Urinary bladder (tissue), 4 donors: Measurements from ENCODE around the gene PTGR3. TPM values are rescaled to one million over a fixed set of nuclear protein-coding genes. Genes with fewer than 3 reads are reported as not detected.

ENCODE experiments used
- DNase-seq: peaks from one replicate; pipeline ENCODE4 v3.0.0-alpha.2; 2015; ENCODE audit errors: extremely low spot score
- H3K27ac ChIP-seq: one replicate; pipeline ENCODE4 v1.5.1; 2013; ENCODE audit warnings: low read depth, mild to moderate bottlenecking, moderate library complexity
- H3K36me3 ChIP-seq: one replicate; pipeline ENCODE4 v1.6.1; 2013; ENCODE audit warnings: mild to moderate bottlenecking, moderate library complexity; ENCODE audit not compliant: insufficient read depth
- H3K4me1 ChIP-seq: one replicate; pipeline ENCODE4 v1.6.1; 2013; ENCODE audit warnings: mild to moderate bottlenecking, moderate library complexity; ENCODE audit not compliant: insufficient read depth
- H3K4me3 ChIP-seq: one replicate; pipeline ENCODE4 v1.5.1; 2013; ENCODE audit warnings: low read depth, low read length
- WGBS: extraction: QIAGEN DNeasy Blood & Tissue Kit; methylation state at CpG from one replicate; pipeline ENCODE4 v1.1.7; 2013; 5-methylcytosine and 5-hydroxymethylcytosine counted together
- polyA plus RNA-seq: library from polyadenylated mRNA; stranded (reverse); fragments of 200-250 nt; gene quantifications from one replicate; pipeline ENCODE4 v1.2.3, GENCODE V29; 2013
- total RNA-seq: library from RNA; depleted of rRNA; stranded (reverse); fragments of >200 nt; gene quantifications from one replicate; pipeline ENCODE4 v1.2.3, GENCODE V29; 2014
- donor health status: healthy with polysubstance abuse.
- donor health status: healthy.

The PTGR3 gene
- total and polyA plus RNA-seq, 2 donors: 20.8 to 23.9 TPM

DNA sequence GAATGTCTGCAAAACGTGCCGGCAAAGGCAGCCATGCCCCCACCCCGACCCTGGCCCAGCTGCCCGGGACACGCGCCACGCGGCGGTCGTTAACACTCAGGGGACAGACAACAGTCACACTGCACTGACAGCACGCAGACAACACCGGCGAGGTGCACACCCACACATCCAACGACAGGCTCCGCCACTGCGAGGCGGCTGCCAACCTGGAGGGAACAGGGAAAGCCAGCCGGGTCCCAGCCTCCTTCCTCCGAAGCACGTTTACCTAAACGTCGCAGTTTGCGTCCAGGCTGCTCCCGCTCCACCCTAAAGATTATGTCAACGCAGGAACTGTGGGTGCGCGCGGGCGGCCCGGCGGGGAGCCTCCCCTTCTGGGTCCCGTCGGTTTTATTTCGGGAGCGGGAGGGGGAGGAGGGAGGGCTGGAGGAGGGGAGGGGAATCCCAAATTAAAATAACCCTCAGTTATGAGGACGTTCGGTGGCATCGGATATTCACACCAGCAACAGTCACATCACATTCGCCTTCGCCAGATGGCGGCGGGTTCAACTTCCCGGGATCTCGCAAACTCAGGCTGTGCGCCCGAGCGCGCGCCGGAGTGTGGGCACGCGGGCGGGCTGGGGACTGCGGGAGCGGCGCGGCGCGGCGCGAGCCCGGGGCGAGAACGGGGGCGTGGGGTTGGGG is 644 bp downstream of the PTGR3 start:
- under 1% methylated on average over 65 of the region's 65 CpGs for WGBS
- H3K4me1 ChIP-seq: no peaks in the 10 kb centered on the region
- H3K36me3 ChIP-seq: peaks cover 2% of the 10 kb centered on the region
- H3K27ac ChIP-seq: peak overlapping the region; percentile 99
- DNase-seq: no peak
- H3K4me3 ChIP-seq: peak overlapping the region; percentile 100

DNA sequence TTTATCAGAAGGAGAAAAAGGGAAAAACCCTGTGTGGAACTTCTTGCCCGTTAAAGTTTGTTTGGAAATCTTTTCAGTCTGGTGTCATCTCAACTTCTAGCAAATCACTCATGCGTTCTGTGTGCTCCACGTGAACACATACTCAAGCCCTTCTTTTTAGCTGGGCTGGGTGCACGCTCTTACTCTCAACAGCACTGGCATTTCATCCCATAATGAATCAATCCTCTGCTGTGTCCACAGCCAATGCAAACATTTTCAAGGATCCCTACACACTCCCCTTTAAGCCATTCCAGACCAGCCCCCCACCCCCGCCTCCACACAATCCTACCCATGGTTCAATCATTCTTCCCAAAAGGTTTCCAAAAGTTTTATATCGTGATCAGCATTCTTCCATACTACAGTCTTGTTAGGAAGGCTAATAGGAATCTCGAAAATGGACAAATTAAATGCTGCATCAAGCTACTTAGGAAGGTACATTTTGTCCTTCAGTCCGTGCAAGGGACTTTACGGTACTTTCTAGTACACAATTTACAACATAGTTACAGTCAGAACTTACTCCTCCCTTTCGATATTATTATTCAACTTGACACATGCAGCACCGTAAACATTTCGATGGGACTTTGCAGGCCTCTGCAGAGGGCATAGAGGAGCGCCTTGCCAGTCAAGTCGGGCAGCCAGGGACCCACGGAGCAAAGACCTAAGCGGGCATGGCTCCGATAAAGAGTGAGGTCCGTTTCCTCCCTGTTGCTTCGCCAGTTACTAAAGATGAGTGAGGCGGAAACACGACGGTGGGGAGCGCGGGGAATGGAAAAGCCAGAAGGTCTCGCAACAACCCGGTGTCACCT is 1.4 kb downstream of the PTGR3 start:
- Histone ChIP-seq H3K36me3 (peaks cover 2% of the 10 kb centered on the region), H3K27ac (peak overlapping the region; percentile 99), H3K4me1 (no peaks in the 10 kb centered on the region), H3K4me3 (peak overlapping the region; percentile 100)
- DNase-seq: no peak
- 5% methylated on average over 26 of the region's 26 CpGs for WGBS

DNA sequence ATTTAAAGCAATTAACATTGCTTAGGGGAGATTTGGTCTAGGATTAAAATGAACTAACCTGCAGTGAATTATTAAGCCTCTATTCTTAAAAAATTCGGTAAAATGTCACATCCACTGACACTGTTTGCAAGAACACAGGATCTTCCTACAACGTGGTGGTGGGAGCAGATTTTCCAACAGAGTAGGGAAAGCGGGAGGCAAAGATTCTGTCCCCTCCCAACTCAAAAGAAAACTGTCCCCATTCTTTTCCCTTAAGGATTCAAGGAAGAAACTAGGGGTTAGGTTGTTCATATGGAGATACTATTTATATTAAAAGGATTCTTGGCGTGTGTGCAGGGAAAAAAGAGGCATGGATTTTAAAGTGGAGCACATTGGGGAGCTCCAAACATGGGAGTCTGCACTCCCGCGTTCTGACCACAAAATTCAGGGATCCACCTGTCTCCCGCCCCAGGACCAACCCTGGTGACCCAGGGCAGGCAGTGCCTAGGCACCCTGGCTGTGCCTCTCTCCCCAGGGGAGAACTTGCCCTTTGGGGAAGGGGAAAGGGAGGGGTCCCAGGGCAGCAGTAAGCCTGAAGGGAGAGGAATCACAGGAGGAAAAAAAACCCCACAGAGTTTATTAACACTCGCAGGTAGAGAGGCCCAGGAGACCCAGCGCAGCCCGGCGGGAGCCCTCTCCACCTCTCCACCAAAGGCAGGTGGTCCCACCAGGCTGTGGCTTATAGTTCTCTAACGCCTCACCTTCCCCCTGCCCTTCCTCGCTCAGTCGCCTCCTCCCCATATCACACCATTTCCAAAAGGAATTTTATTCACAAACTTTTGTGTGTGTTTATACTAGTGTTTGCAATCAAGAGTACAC is 2.3 kb downstream of the PTGR3 start:
- DNase-seq: no peak
- Histone ChIP-seq H3K27ac (peak overlapping the region; percentile 65), H3K4me3 (peak overlapping the region; percentile 100), H3K36me3 (peaks cover 2% of the 10 kb centered on the region), H3K4me1 (no peaks in the 10 kb centered on the region)
- WGBS: 42% methylated on average over 14 of the region's 14 CpGs

DNA sequence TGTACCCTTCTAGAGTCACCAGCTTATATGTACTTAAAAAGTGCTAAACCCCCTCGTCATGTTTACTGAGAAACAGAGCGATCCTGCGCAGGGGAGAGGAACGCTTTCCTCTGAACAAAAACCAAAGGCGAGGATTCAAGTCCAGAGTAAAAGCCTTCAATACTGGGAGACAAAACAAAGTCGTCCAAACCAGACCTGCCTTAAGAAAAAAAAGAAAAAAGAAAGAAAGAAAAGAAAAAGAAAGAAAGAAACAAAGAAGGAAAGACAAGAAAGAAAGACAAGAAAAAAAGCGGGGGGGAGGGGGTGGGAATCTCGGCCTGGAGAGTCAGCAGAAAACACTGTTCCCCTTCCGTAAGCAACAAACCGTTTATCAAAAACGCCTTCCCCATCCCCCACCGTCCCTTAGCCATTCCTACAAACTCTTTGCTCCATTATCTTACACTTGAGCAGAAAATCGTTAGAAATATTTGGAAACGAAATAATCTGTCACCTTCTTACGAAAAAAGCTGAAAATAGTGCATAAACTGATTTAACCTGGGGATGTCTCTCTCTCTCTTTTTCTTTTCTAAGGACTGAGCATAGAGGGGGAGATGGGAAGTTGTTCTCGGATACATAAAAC is 3.3 kb downstream of the PTGR3 start:
- H3K27ac ChIP-seq: peak overlapping the region; percentile 88
- no peaks in the 10 kb centered on the region for H3K4me1 ChIP-seq
- DNase-seq: no peak
- WGBS: 43% methylated on average over 16 of the region's 16 CpGs
- H3K4me3 ChIP-seq: peak overlapping the region; percentile 63
- peaks cover 2% of the 10 kb centered on the region for H3K36me3 ChIP-seq

DNA sequence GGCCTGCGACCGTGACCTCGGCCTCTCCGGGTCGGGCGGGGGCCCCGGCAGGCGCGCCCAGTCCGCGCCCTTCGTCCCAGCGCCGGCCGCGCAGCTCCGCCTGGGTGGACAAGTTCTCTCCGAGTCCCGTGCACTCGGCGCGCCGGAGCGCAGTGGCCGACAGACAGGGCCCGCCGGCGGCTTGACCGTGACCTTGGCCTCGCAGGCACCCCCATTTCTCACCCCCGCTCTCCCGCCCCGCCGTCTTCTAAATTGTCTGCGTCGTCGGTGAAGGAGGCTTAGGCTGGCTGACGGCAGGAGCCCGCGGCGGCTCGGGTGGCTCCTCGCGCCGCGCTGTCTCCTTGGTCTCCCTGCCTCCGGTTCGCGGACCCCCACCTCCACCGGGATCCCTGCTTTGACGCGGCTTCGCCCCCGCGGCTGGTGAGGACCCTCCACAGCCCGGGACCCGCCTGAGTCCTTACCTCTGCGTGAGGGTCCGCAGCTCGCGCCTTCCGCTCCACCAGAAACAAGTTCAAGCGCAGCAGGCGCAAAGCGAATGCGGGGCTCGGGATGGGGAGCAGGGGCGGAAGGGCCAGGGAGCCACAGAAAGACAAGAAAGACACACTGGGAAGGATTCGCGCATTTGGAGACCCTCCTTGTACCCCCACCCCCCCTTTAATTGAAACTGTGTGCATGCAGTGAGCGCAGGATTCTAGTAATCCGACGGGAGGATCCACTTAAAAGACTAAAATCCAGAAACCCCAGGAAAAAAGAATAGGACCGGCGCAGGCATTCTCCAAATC is 4.0 kb downstream of the PTGR3 start:
- Histone ChIP-seq H3K27ac (peak overlapping the region; percentile 88), H3K4me3 (peak overlapping the region; percentile 63), H3K36me3 (peaks cover 2% of the 10 kb centered on the region), H3K4me1 (no peaks in the 10 kb centered on the region)
- DNase-seq: no peak
- WGBS: 14% methylated on average over 75 of the region's 75 CpGs

DNA sequence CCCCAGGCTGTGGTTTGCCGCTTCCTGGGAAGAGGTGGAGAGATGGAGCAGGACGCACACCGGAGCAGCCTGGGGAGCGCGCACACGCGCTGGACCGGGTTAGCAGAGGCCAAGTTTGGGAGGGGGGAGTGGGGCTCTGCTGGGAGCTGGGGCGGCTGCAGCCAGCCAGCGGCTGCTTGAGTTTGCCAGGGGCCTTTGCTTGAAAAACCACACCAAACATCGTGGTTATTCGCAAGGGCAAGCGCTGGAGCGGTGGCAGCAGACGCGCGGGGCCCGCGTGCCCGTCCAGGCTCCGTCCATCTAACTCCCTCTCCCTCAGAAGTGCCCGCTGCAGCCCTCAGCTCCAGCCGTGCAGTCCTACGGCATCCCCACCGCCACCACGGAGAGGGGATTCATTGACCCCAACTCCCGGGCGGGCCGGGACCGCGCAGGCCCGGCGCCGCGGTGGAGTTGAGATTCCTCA is 4.6 kb downstream of the PTGR3 start:
- H3K27ac ChIP-seq: peak overlapping the region; percentile 88
- no peak for DNase-seq
- H3K4me3 ChIP-seq: peak overlapping the region; percentile 63
- WGBS: 14% methylated on average over 35 of the region's 35 CpGs
- no peaks in the 10 kb centered on the region for H3K4me1 ChIP-seq
- H3K36me3 ChIP-seq: peaks cover 2% of the 10 kb centered on the region

DNA sequence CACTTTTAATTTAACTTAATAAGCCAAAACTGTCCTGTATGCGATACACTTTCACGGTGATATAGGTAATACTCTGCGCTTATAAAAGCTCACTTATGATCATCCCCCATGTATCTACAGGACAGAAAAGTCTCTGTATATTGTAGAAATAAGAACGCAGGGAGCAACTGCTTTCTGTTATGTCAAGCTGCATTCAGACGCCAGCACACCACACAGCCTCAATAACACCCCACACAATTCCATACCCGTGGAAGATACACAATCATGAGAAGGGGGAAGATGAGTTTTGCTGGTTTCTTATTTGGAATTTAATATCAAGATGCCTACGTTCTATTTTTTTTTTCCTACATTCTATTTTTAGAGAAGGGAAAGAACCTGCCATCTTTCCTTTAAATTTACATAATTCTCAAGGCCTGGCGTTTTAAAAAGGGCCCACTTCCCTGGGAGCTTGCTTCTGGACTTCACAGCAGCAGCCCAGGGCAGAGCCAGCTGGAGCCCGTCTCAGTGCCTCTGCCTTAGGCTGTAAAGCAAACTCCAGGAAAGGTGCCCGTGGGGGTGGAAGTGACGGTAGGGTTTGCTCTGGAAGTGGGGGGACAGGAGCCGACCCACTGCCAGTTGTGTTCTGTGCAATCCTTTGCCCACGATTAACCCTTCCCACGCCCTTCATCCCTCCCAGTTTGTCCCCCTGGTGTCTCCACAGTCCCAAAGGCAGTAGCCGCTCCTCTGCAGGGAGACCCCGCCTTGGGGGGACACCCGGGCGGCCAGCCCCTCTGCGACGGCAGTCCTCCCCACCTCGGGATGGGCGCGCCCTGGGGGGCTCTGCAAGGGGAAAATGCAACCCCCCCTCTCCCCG is 5.3 kb downstream of the PTGR3 start:
- Histone ChIP-seq H3K27ac (peak overlapping the region; percentile 88), H3K4me1 (no peaks in the 10 kb centered on the region), H3K36me3 (peaks cover 2% of the 10 kb centered on the region), H3K4me3 (peak overlapping the region; percentile 63)
- no peak for DNase-seq
- 31% methylated on average over 24 of the region's 24 CpGs for WGBS

DNA sequence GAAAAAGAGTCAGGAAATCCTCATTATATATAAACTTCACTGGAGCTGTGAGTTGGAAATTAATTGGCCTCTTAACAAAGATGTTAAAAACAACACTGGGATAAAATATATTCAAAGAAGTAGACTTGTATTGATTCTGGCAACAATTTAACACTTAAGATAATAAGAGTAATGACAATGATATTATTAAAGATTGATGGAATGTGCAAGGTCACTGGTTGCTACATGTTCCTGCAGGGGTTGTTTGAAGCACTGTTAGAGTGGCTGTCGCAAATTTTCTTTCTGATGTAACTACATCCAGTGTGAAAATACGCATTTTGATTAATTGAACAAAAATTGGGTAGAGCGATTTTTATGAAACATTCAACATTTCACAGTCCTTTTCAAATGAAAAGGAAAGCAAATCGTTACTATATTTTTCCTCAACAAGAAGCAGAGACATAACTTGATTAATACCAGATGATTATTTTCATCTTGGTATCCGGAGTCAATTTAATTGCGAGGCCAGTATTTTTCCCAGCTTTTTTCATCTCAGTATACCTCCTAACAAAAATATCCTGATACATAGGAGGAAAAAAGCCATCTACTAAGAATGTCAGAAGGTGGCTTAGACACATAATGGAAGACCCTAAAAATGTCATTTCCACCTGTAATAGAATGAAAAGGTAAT is 6.1 kb downstream of the PTGR3 start:
- WGBS: 59% methylated on average over 6 of the region's 6 CpGs
- no peak overlapping the region for H3K4me3 ChIP-seq
- no peaks in the 10 kb centered on the region for H3K4me1 ChIP-seq

DNA sequence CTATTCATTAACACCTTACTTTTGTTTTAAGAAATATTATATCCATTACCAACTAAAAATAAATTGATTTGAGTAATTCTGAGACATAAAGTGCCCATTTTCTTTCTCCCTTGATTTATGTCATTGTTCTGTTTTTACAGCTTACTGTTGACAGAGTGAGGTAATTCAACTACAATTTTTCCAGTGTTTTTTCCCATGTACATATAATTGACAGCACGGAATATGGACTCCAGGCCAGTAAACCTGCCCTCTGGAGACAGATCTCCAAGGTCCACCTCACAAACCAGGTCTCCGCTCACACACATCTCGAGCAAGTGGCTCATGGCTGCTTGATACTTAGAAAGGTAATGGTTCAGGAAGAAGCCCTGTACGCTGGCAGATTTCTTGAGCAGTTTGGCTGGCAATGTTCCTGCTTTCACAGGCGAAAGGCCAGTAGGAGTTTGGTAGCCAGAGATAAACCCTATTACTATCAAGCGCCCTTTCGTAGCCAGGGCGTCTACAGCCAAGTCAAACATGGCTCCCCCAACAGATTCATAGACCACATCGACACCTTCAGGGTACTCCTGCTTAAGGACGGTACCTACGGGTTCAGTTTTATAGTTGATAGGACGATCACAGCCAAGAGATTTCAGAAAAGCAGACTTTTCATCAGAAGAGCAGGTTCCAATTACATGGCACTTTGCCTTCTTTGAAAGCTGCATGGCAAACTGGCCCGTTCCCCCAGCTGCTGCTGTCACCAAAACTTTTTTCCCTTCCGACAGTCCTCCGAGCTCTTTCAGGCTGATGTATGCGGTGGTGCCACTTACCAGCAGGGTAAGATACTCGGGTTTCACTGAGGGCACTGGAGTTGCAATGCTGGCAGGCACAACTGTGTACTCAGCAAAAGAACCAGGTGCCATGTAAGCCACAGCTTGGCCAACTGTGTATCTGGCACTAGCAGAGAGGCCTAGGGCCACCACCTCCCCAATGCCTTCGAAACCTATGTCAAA is 7.4 kb downstream of the PTGR3 start:
- Histone ChIP-seq H3K27ac (peak overlapping the region; percentile 59), H3K36me3 (peaks cover 2% of the 10 kb centered on the region), H3K4me1 (no peaks in the 10 kb centered on the region), H3K4me3 (no peak overlapping the region)
- whole genome bisulfite sequencing: 91% methylated on average over 18 of the region's 18 CpGs
- DNase-seq: no peak

More for the DNA sequence above, 6.1 kb downstream of the PTGR3 start:
- DNase-seq: no peak
- peaks cover 2% of the 10 kb centered on the region for H3K36me3 ChIP-seq
- H3K27ac ChIP-seq: peak overlapping the region; percentile 48

DNA sequence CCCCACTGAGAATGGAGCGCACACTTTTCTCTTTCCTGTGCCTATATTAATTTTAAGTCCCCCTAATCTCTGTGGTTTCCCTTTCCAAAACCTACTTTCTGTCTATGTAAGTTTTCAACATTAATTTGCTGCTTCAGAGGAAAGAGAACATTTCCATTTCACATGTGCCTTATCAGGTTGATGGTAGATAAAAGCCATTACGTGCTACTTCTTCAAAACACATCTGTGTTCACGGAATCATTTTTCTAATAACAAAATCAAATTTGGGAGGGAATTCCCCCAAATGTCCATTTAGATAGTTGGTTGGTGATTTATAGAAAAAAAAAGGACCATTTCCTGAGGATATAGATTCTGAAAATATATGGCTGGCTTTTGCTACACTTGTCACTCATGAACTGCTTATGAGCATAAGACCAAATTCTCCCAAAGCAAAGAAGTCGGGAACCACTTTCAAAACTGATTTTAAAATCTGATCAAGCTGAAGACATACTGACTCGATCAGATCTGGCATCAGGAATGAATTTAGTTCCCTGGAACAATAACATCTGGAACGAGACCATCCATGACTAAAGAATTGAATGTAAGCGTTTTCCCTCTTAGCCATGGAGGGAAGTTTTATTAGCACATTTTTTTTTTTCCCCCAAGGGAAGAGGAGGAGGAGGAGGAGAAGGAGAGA is 8.2 kb downstream of the PTGR3 start:
- H3K4me1 ChIP-seq: no peaks in the 10 kb centered on the region
- no peak for DNase-seq
- no peak overlapping the region for H3K4me3 ChIP-seq
- peaks cover 2% of the 10 kb centered on the region for H3K36me3 ChIP-seq
- H3K27ac ChIP-seq: no peak overlapping the region
- 74% methylated on average over 7 of the region's 7 CpGs for WGBS
